AG04449 (cell line): Measurements from ENCODE around the gene PCDHB4.
A peak's percentile ranks its signal among the peaks of the same experiment; 100 is the strongest.
"Not testable (repeated sequence)": the region's sequence is repeated elsewhere in the genome, so short reads cannot be mapped to it uniquely, and the experiment has no call there.

Experiments
- CTCF ChIA-PET: fragments of 350-600 bp; formaldehyde crosslinking; extraction: SDS; loops from one replicate; lab custom pipeline; 2021; ENCODE audit warnings: antibody characterized with exemption; lab: Yijun Ruan, JAX
- POLR2A ChIA-PET: fragments of 400-600, 350-600 bp; formaldehyde crosslinking; extraction: SDS; loops from one replicate; lab custom pipeline; 2020; ENCODE audit warnings: antibody characterized with exemption, inconsistent platforms; lab: Yijun Ruan, JAX
- DNase-seq: peaks from one replicate; pipeline ENCODE4 v3.0.0-alpha.2; 2010; ENCODE audit warnings: low read depth, low spot score
- H3K4me3 ChIP-seq: 2 replicates; pipeline ENCODE4 v1.5.1; 2011; ENCODE audit warnings: low read depth, mild to moderate bottlenecking, control low read depth, low read length
- CTCF ChIP-seq: IDR thresholded peaks from one replicate; pipeline ENCODE4 v1.5.1; 2011; ENCODE audit warnings: mild to moderate bottlenecking, moderate library complexity, low read length, control low read depth, inconsistent platforms; ENCODE audit not compliant: insufficient read depth; ENCODE audit errors: missing control alignments

PCDHB4 gene

GRCh38 chr5:141150993-141151325, 29.3 kb downstream of the PCDHB4 start:
- CTCF ChIA-PET: interaction anchor here (1.3 to 1.9 kb wide), 2 partner anchors 413 to 416 kb away, joined by 7 to 10 read pairs; no protein-coding TSS in a partner anchor
- POLR2A ChIA-PET: no interaction called here
- TF ChIP-seq CTCF: no peak
- no peak overlapping the region for H3K4me3 ChIP-seq
- no peak for DNase-seq

- DNase-seq, H3K4me3 ChIP-seq, POLR2A ChIA-PET, CTCF ChIA-PET: not testable (repeated sequence)
These were observed 30.0 kb downstream of the PCDHB4 start for GRCh38 chr5:141151632-141152031.

- H3K4me3 ChIP-seq, POLR2A ChIA-PET, CTCF ChIA-PET, DNase-seq: not testable (repeated sequence)
These were observed 30.5 kb downstream of the PCDHB4 start for GRCh38 chr5:141152096-141152495.

GRCh38 chr5:141155540-141156374, 34.1 kb downstream of the PCDHB4 start:
- ChIA-PET CTCF (no interaction called here), POLR2A (no interaction called here)
- TF ChIP-seq CTCF: no peak
- DNase-seq: no peak
- no peak overlapping the region for H3K4me3 ChIP-seq

- DNase-seq, POLR2A ChIA-PET, CTCF ChIA-PET, H3K4me3 ChIP-seq: not testable (repeated sequence)
These were observed 35.7 kb downstream of the PCDHB4 start for GRCh38 chr5:141157356-141157755.

- H3K4me3 ChIP-seq, POLR2A ChIA-PET, DNase-seq: not testable (repeated sequence)
- CTCF ChIA-PET: interaction anchor here (0.9 kb wide), 1 partner anchor 22 kb away, joined by 3 read pairs; no protein-coding TSS in a partner anchor
These were observed 36.3 kb downstream of the PCDHB4 start for GRCh38 chr5:141157901-141158300.

GRCh38 chr5:141172381-141173204, 51.0 kb downstream of the PCDHB4 start, which contains the start of gene PCDHB7:
Gene PCDHB7 (plus strand): TSS chr5:141172644. CDS start chr5:141172836, 192 bp downstream.
- POLR2A ChIA-PET: no interaction called here
- peak; percentile 20 for TF ChIP-seq CTCF
- DNase-seq: no peak
- H3K4me3 ChIP-seq: peak within 1 kb of the TSS; percentile 13; the same call in 1 of the 2 replicates
- CTCF ChIA-PET: interaction anchor here (1.0 to 2.2 kb wide), 4 partner anchors 10 to 391 kb away, joined by 4 to 11 read pairs (median 6); partner anchors contain the start of genes PCDHB16 and PCDHB6

GRCh38 chr5:141174291-141175104, 52.9 kb downstream of the PCDHB4 start:
- POLR2A ChIA-PET, H3K4me3 ChIP-seq, CTCF ChIA-PET, DNase-seq: not testable (repeated sequence)
